ENCODE measurements around the gene CES2. TPM values are rescaled to one million over a fixed set of nuclear protein-coding genes. Genes with fewer than 3 reads are reported as not detected.

The CES2 gene
- total and polyA plus RNA-seq, 9 donors, result 25.5 to 51.9 (median 38.9) TPM

- no peaks in the 10 kb centered on the region for H3K9me3 ChIP-seq
- no peak overlapping the region for H3K4me3 ChIP-seq
- H3K27ac ChIP-seq, result no peak overlapping the region
- intact Hi-C loops (cut with DNase I), result loop anchor here in 1 of 4 donors (10.0 kb wide), 1 partner anchor 263 kb away; the partner anchor contains the start of genes B3GNT9, FBXL8 and TRADD
- no peaks in the 10 kb centered on the region for H3K36me3 ChIP-seq
- H3K27me3 ChIP-seq, result no peaks in the 10 kb centered on the region
- WGBS, 3 donors, result 87 to 92% (median 90%) methylated on average over 6 of the region's 6 CpGs
- H3K4me1 ChIP-seq (ENCODE audit: insufficient read depth), result peaks cover 2% of the 10 kb centered on the region
- TF ChIP-seq EP300 (IDR thresholded peaks at IDR 0.05) (no peak), POLR2A (IDR thresholded peaks at IDR 0.05) (no peak), CTCF (IDR thresholded peaks at IDR 0.05) (no peak)
- no peak for DNase-seq
Measured at GRCh38 chr16:66891797-66892196, 43.5 kb upstream of the CES2 start.

DNA sequence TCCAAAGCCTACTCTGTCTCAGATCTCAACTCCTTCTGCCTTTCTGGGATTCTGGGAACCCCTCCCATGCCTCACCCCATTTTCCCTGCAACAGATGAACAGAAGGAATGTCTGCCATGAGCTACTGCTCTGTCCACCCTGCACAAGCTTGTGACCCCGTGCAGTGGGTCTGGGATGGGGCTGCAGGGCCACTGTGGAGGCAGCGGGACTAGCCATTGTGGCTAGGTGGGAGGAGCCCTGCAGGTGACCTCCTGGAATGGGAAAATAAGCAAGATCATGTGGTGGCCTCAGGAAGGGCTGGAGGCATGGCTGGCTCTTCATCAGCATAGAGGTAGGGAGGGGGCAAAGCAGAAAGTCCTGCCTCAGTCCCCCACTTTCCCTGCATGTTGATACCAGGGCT, 41.3 kb upstream of the CES2 start:
- Histone ChIP-seq H3K4me3 (no peak overlapping the region), H3K36me3 (no peaks in the 10 kb centered on the region), H3K27me3 (no peaks in the 10 kb centered on the region), H3K4me1 (ENCODE audit: insufficient read depth) (peaks cover 12% of the 10 kb centered on the region), H3K9me3 (no peaks in the 10 kb centered on the region), H3K27ac (no peak overlapping the region)
- WGBS, 3 donors, result 55 to 75% (median 65%) methylated on average over 2 of the region's 2 CpGs
- TF ChIP-seq CTCF (IDR thresholded peaks at IDR 0.05), result no peak
- no peak for TF ChIP-seq EP300 (IDR thresholded peaks at IDR 0.05)
- TF ChIP-seq POLR2A (IDR thresholded peaks at IDR 0.05), result no peak
- DNase-seq, result no peak
- intact Hi-C loops (cut with DNase I), result loop anchor here in 2 of 4 donors (2.0 to 10.0 kb wide), 2 partner anchors 35 to 261 kb away; partner anchors contain the start of genes B3GNT9 (in 1 of the 2), FBXL8 (in 1 of the 2) and TRADD (in 1 of the 2)

DNA sequence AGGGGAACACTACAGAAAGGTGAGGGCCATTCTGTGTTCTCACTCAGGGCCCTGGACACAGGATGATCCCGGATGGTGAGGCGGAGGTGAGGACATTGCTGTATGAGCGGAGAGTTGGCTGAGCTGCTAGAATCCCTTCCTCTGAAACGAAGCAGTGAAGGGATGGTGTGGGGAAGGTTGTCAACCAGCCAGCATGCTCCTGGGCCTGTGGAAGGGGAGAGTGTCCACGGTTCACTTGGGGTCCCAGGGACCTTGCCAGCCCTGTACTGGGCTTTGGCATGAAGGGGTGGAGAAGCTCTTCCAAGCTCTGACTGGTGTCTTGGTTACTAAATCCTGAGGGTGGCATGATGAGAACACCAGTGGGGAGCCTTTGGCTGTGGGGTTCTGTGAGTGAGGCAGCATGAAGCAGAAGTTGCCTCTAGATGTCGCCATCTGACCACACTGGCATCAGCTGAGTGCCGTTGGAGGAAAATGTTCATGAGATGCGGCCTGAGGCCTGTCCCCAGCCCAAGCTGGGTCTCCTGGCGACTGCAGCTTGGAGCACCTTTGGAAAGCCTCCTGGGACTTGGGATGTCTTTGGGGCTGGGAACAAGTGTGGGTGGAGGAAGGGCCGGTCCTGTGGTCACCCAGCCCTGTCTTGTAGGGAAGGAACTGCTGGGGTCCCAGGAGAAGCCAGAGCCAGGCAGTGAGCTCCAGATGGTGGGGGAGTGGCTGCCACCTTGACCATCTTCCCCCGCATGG, 40.2 kb upstream of the CES2 start:
- no peak for TF ChIP-seq POLR2A (IDR thresholded peaks at IDR 0.05)
- TF ChIP-seq EP300 (IDR thresholded peaks at IDR 0.05), result no peak
- peak; percentile 83 to 84 (median 84) for TF ChIP-seq CTCF (IDR thresholded peaks at IDR 0.05)
- H3K4me1 ChIP-seq (ENCODE audit: insufficient read depth), result peaks cover 19% of the 10 kb centered on the region
- DNase-seq, result peak; percentile 74 to 82 (median 81)
- no peak overlapping the region for H3K27ac ChIP-seq
- WGBS, 3 donors, result 25 to 40% (median 31%) methylated on average over 9 to 11 of the region's 11 CpGs
- H3K36me3 ChIP-seq, result no peaks in the 10 kb centered on the region
- intact Hi-C loops (cut with DNase I), result loop anchor here (2.0 to 10.0 kb wide), 3 partner anchors 34 to 260 kb away; partner anchors contain the start of genes CIAO2B (in 2 of the 4), B3GNT9 (in 1 of the 4), FBXL8 (in 1 of the 4) and TRADD (in 1 of the 4)
- H3K9me3 ChIP-seq, result no peaks in the 10 kb centered on the region
- no peaks in the 10 kb centered on the region for H3K27me3 ChIP-seq
- H3K4me3 ChIP-seq, result no peak overlapping the region

- Histone ChIP-seq H3K4me1 (ENCODE audit: insufficient read depth) (peaks cover 23% of the 10 kb centered on the region), H3K4me3 (no peak overlapping the region), H3K9me3 (no peaks in the 10 kb centered on the region), H3K36me3 (no peaks in the 10 kb centered on the region), H3K27ac (no peak overlapping the region), H3K27me3 (no peaks in the 10 kb centered on the region)
- intact Hi-C loops (cut with DNase I), result loop anchor here (2.0 to 10.0 kb wide), 3 partner anchors 33 to 259 kb away; partner anchors contain the start of genes CIAO2B (in 2 of the 4), B3GNT9 (in 1 of the 4), FBXL8 (in 1 of the 4) and TRADD (in 1 of the 4)
- WGBS, 3 donors, result 78 to 86% (median 83%) methylated on average over 5 of the region's 5 CpGs
- TF ChIP-seq EP300 (IDR thresholded peaks at IDR 0.05) (no peak), POLR2A (IDR thresholded peaks at IDR 0.05) (no peak), CTCF (IDR thresholded peaks at IDR 0.05) (no peak)
- DNase-seq, result no peak
Measured at GRCh38 chr16:66895689-66895979, 39.7 kb upstream of the CES2 start.

Data from ovary (tissue), 9 donors.